GM23248 (cell line): ENCODE results near the gene PKIG. TPM values are rescaled to one million over a fixed set of nuclear protein-coding genes. Genes with fewer than 3 reads are reported as not detected.

ENCODE experiments used
- DNase-seq: peaks from one replicate; pipeline ENCODE4 v3.0.0-alpha.2; 2015
- H2AFZ ChIP-seq: fragments of 200-600 bp; sonication (generic); 2 replicates; pipeline ENCODE4 v1.6.1; 2016; ENCODE audit warnings: antibody characterized with exemption
- H3F3A ChIP-seq: fragments of 200-600 bp; sonication (generic); 2 replicates; pipeline ENCODE4 v1.6.1; 2016; ENCODE audit warnings: mild to moderate bottlenecking, antibody characterized with exemption, mixed run types; ENCODE audit not compliant: insufficient read depth
- H3K27ac ChIP-seq: fragments of 200-600 bp; sonication (generic); 2 replicates; pipeline ENCODE4 v1.5.1; 2016; ENCODE audit warnings: mild to moderate bottlenecking
- H3K27me3 ChIP-seq: fragments of 200-600 bp; sonication (generic); replicated peaks from 2 replicates; pipeline ENCODE4 v1.6.1; 2016; ENCODE audit warnings: mild to moderate bottlenecking; ENCODE audit not compliant: insufficient read depth
- H3K36me3 ChIP-seq: fragments of 200-600 bp; sonication (generic); 2 replicates; pipeline ENCODE4 v1.6.1; 2016; ENCODE audit warnings: low read depth, mild to moderate bottlenecking
- H3K4me1 ChIP-seq: fragments of 200-600 bp; sonication (generic); 2 replicates; pipeline ENCODE4 v1.6.1; 2016; ENCODE audit warnings: mild to moderate bottlenecking; ENCODE audit not compliant: insufficient read depth
- H3K4me2 ChIP-seq: fragments of 200-600 bp; sonication (generic); one replicate; pipeline ENCODE4 v1.6.1; 2016; ENCODE audit warnings: mild to moderate bottlenecking; ENCODE audit not compliant: unreplicated experiment
- H3K4me3 ChIP-seq: fragments of 200-600 bp; sonication (generic); 2 replicates; pipeline ENCODE4 v1.5.1; 2016; ENCODE audit warnings: mild to moderate bottlenecking
- H3K79me2 ChIP-seq: fragments of 200-600 bp; sonication (generic); 2 replicates; pipeline ENCODE4 v1.6.1; 2016; ENCODE audit warnings: mild to moderate bottlenecking; ENCODE audit not compliant: insufficient read depth
- H3K9ac ChIP-seq: fragments of 200-600 bp; sonication (generic); 2 replicates; pipeline ENCODE4 v1.6.1; 2016; ENCODE audit warnings: mild to moderate bottlenecking
- H3K9me2 ChIP-seq: fragments of 200-600 bp; sonication (generic); 2 replicates; pipeline ENCODE4 v1.6.1; 2016; ENCODE audit warnings: mixed run types, mild to moderate bottlenecking, moderate library complexity; ENCODE audit not compliant: insufficient read depth
- H3K9me3 ChIP-seq: fragments of 200-600 bp; sonication (generic); one replicate; pipeline ENCODE4 v1.6.1; 2017; ENCODE audit warnings: low read depth
- H4K20me1 ChIP-seq: fragments of 200-600 bp; sonication (generic); 2 replicates; pipeline ENCODE4 v1.6.0; 2016; ENCODE audit not compliant: insufficient read depth
- EZH2 ChIP-seq: fragments of 200-600 bp; sonication (generic); IDR thresholded peaks from 2 replicates; pipeline ENCODE4 v1.6.1; 2018; ENCODE audit warnings: antibody characterized with exemption, mild to moderate bottlenecking; ENCODE audit not compliant: insufficient read depth, poor library complexity, severe bottlenecking
- EZH2phosphoT487 ChIP-seq: fragments of 200-600 bp; sonication (generic); IDR thresholded peaks from 2 replicates; pipeline ENCODE4 v1.6.1; 2018; ENCODE audit warnings: antibody characterized with exemption, moderate library complexity, mild to moderate bottlenecking, low read depth; ENCODE audit not compliant: insufficient read depth
- WGBS, 2 experiments: methylation state at CpG; one replicate each; pipeline ENCODE4 v1.1.6; 2015 to 2017; ENCODE audit warnings: low lambda C conversion rate in 2 of 2, low coverage in 1 of 2; ENCODE audit errors: missing lambda C conversion rate in 2 of 2; 5-methylcytosine and 5-hydroxymethylcytosine counted together
- in situ Hi-C: fragments of 300-500 bp; cut with MboI; formaldehyde crosslinking; loops from 2 replicates; pipeline ENCODE4 v1.15.0; 2020
- polyA plus RNA-seq: library from polyadenylated mRNA; unstranded; fragments of >200 nt; fragmentation: Nextera tagmentation; extraction: Ambion mirVana; gene quantifications from 2 replicates; pipeline ENCODE4 v1.2.1, GENCODE V29; 2016
- total RNA-seq: library from RNA; depleted of rRNA; stranded (reverse); fragments of >200 nt; shearing (Covaris generic); gene quantifications from 2 replicates; pipeline ENCODE4 v1.2.3, GENCODE V29; 2014

Gene PKIG
- total and polyA plus RNA-seq, 2 experiments from 2014 or later, result 46.0 to 83.7 TPM

- no peak overlapping the region for H3K4me3 ChIP-seq
- no peaks in the 10 kb centered on the region for H3K27me3 ChIP-seq
- H3K27ac ChIP-seq, result no peak overlapping the region
- no peaks in the 10 kb centered on the region for H3K9me2 ChIP-seq
- no peak for TF ChIP-seq EZH2phosphoT487
- no peak for TF ChIP-seq EZH2
- DNase-seq, result no peak
- no peaks in the 10 kb centered on the region for H3K9me3 ChIP-seq
- no peaks in the 10 kb centered on the region for H3K79me2 ChIP-seq
- H3K9ac ChIP-seq, result no peak overlapping the region
- 57 to 71% methylated on average over 3 of the region's 3 CpGs for WGBS, 2 experiments
- no peaks in the 10 kb centered on the region for H3K4me1 ChIP-seq
- no peaks in the 10 kb centered on the region for H3K36me3 ChIP-seq
- peaks cover 4% of the 10 kb centered on the region; the same call in 1 of the 2 replicates for H3F3A ChIP-seq
- no peaks in the 10 kb centered on the region for H4K20me1 ChIP-seq
- in situ Hi-C loops, result no loop called here
- H3K4me2 ChIP-seq, result no peak overlapping the region
- H2AFZ ChIP-seq, result no peak overlapping the region
Measured at GRCh38 chr20:44656448-44656847, 74.1 kb downstream of the PKIG start.

DNA sequence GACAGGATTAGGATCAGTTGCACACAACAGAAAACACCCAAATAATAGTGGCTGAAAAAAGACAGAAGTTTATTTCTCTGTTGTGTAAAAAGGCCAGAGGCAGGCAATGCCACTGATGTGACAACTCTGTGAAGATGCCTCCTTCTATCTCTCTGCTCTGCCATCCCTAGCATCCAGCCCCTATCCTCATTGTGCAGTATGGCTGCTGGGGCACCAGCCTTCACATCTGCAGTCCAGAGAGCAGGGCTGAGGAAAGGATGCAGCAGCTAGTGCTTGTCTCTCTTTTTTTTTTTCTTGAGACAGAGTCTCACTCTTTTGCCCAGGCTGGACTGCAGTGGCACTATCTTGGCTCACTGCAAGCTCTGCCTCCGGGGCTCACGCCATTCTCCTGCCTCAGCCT lies 75.5 kb downstream of the PKIG start:
- H3K9me3 ChIP-seq, result no peaks in the 10 kb centered on the region
- H4K20me1 ChIP-seq, result no peaks in the 10 kb centered on the region
- H3K27me3 ChIP-seq, result no peaks in the 10 kb centered on the region
- no peak overlapping the region for H3K27ac ChIP-seq
- H3K79me2 ChIP-seq, result no peaks in the 10 kb centered on the region
- H3K4me1 ChIP-seq, result no peaks in the 10 kb centered on the region
- DNase-seq, result no peak
- no peak overlapping the region for H3K9ac ChIP-seq
- WGBS, 2 experiments, result 60 to 76% methylated on average over 2 of the region's 2 CpGs
- H3K36me3 ChIP-seq, result no peaks in the 10 kb centered on the region
- H3F3A ChIP-seq, result peaks cover 4% of the 10 kb centered on the region; the same call in 1 of the 2 replicates
- no peak overlapping the region for H2AFZ ChIP-seq
- no peaks in the 10 kb centered on the region for H3K9me2 ChIP-seq
- H3K4me2 ChIP-seq, result no peak overlapping the region
- in situ Hi-C loops, result no loop called here
- H3K4me3 ChIP-seq, result no peak overlapping the region
- TF ChIP-seq EZH2, result no peak
- TF ChIP-seq EZH2phosphoT487, result no peak

DNA sequence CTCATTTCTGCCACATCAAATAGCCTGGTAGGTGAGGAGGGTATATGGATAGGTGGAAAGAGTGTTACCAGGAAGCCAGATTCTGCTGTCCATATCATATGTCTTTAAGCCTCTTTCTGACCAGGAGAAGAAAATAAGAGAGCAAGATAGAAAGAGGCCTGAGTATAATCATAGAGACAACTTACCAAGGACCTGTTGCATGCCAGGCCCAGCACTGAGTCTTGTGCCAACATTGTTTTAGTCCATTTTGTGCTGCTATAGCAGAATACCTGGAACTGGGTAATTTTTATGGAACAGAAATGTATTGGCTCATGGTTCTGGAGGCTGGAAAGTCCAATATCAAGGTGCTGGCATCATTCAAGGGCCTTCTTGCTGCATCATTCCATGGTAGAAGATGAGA lies 76.4 kb downstream of the PKIG start:
- H3K4me3 ChIP-seq, result no peak overlapping the region
- no peaks in the 10 kb centered on the region for H3K4me1 ChIP-seq
- no peaks in the 10 kb centered on the region for H3K9me3 ChIP-seq
- H3K27ac ChIP-seq, result no peak overlapping the region
- H3K9me2 ChIP-seq, result no peaks in the 10 kb centered on the region
- no peak overlapping the region for H3K9ac ChIP-seq
- H3K36me3 ChIP-seq, result no peaks in the 10 kb centered on the region
- peaks cover 4% of the 10 kb centered on the region; the same call in 1 of the 2 replicates for H3F3A ChIP-seq
- no peaks in the 10 kb centered on the region for H4K20me1 ChIP-seq
- TF ChIP-seq EZH2 (no peak), EZH2phosphoT487 (no peak)
- H3K27me3 ChIP-seq, result no peaks in the 10 kb centered on the region
- in situ Hi-C loops, result no loop called here
- no peaks in the 10 kb centered on the region for H3K79me2 ChIP-seq
- H2AFZ ChIP-seq, result no peak overlapping the region
- DNase-seq, result no peak
- H3K4me2 ChIP-seq, result no peak overlapping the region

GRCh38 chr20:44659931-44660330 lies 77.6 kb downstream of the PKIG start:
- in situ Hi-C loops, result no loop called here
- no peak overlapping the region for H3K4me2 ChIP-seq
- H3F3A ChIP-seq, result peaks cover 4% of the 10 kb centered on the region; the same call in 1 of the 2 replicates
- H2AFZ ChIP-seq, result no peak overlapping the region
- no peaks in the 10 kb centered on the region for H3K36me3 ChIP-seq
- no peak for DNase-seq
- TF ChIP-seq EZH2phosphoT487 (no peak), EZH2 (no peak)
- H3K4me1 ChIP-seq, result no peaks in the 10 kb centered on the region
- no peaks in the 10 kb centered on the region for H3K9me3 ChIP-seq
- no peak overlapping the region for H3K27ac ChIP-seq
- H3K79me2 ChIP-seq, result no peaks in the 10 kb centered on the region
- no peaks in the 10 kb centered on the region for H3K9me2 ChIP-seq
- no peak overlapping the region for H3K9ac ChIP-seq
- no peaks in the 10 kb centered on the region for H4K20me1 ChIP-seq
- WGBS, 2 experiments, result 87 to 88% methylated on average over 2 of the region's 2 CpGs
- H3K27me3 ChIP-seq, result no peaks in the 10 kb centered on the region
- H3K4me3 ChIP-seq, result no peak overlapping the region

DNA sequence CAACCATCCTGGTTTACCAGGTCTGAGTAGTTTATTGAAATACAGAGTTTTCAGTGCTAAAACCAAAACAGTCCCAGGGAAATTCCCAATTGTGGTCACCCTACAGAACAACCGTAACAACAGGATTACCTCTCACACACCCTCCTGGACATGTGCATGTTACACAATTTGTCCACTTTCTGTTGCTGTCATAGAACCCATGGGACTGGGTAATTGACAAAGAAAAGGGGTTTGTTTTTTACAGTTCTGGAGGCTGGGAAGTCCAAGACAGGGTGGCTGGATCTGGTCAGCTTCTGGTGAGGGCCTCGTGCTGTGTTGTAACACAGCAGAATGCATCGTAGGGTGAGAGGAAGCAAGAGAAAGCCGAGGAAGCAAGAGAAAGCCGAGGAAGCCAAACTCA lies 78.2 kb downstream of the PKIG start:
- 64 to 71% methylated on average over 5 of the region's 5 CpGs for WGBS, 2 experiments
- no peaks in the 10 kb centered on the region for H3K36me3 ChIP-seq

More for the DNA sequence above, 78.2 kb downstream of the PKIG start:
- DNase-seq, result no peak
- Histone ChIP-seq H3K27me3 (no peaks in the 10 kb centered on the region), H3F3A (peaks cover 4% of the 10 kb centered on the region; the same call in 1 of the 2 replicates), H3K4me1 (no peaks in the 10 kb centered on the region), H3K9me3 (no peaks in the 10 kb centered on the region), H4K20me1 (no peaks in the 10 kb centered on the region), H2AFZ (no peak overlapping the region), H3K9ac (no peak overlapping the region), H3K27ac (no peak overlapping the region), H3K4me3 (no peak overlapping the region), H3K9me2 (no peaks in the 10 kb centered on the region), H3K79me2 (no peaks in the 10 kb centered on the region), H3K4me2 (no peak overlapping the region)
- TF ChIP-seq EZH2phosphoT487, result no peak
- in situ Hi-C loops, result no loop called here
